GM23338 (cell line): ENCODE measurements around the gene MGLL. TPM values are rescaled to one million over a fixed set of nuclear protein-coding genes. Genes with fewer than 3 reads are reported as not detected.

ENCODE experiments used
- ATAC-seq: fragments of 200-7000 bp; cut with Tn5 transposase; 3 replicates; pipeline ENCODE4 v1.9.1; 2020
- DNase-seq: peaks from one replicate; pipeline ENCODE4 v3.0.0-alpha.2; 2015; ENCODE audit warnings: low spot score
- H2AFZ ChIP-seq: fragments of 200-600 bp; sonication (generic); 2 replicates; pipeline ENCODE4 v1.8.0; 2016; ENCODE audit warnings: antibody characterized with exemption, mild to moderate bottlenecking, moderate library complexity
- H3F3A ChIP-seq: fragments of 200-600 bp; sonication (generic); replicated peaks from 2 replicates; pipeline ENCODE4 v1.8.0; 2017; ENCODE audit warnings: antibody characterized with exemption, mixed run types, low read depth
- H3K27ac ChIP-seq: fragments of 200-600 bp; sonication (generic); 2 replicates; pipeline ENCODE4 v1.6.1; 2016; ENCODE audit warnings: low read depth
- H3K27me3 ChIP-seq: fragments of 200-600 bp; sonication (generic); 2 replicates; pipeline ENCODE4 v1.8.0; 2016; ENCODE audit warnings: mild to moderate bottlenecking, mixed run types, moderate library complexity; ENCODE audit not compliant: insufficient read depth
- H3K36me3 ChIP-seq: fragments of 200-600 bp; sonication (generic); 2 replicates; pipeline ENCODE4 v1.8.0; 2016; ENCODE audit warnings: mild to moderate bottlenecking; ENCODE audit not compliant: insufficient read depth
- H3K4me1 ChIP-seq: fragments of 200-600 bp; sonication (generic); 2 replicates; pipeline ENCODE4 v1.8.0; 2016; ENCODE audit warnings: mild to moderate bottlenecking, moderate library complexity; ENCODE audit not compliant: insufficient read depth
- H3K4me2 ChIP-seq: fragments of 200-600 bp; sonication (generic); 2 replicates; pipeline ENCODE4 v1.7.1; 2017; ENCODE audit warnings: mixed run types
- H3K4me3 ChIP-seq: fragments of 200-600 bp; sonication (generic); 2 replicates; pipeline ENCODE4 v1.6.1; 2016; ENCODE audit warnings: mixed run types
- H3K79me2 ChIP-seq: fragments of 200-600 bp; sonication (generic); replicated peaks from 2 replicates; pipeline ENCODE4 v1.8.0; 2017; ENCODE audit warnings: mild to moderate bottlenecking; ENCODE audit not compliant: insufficient read depth
- H3K9me2 ChIP-seq: fragments of 200-600 bp; sonication (generic); 2 replicates; pipeline ENCODE4 v1.8.0; 2017; ENCODE audit not compliant: insufficient read depth
- H4K20me1 ChIP-seq: fragments of 200-600 bp; sonication (generic); replicated peaks from 2 replicates; pipeline ENCODE4 v1.8.0; 2017; ENCODE audit warnings: mild to moderate bottlenecking; ENCODE audit not compliant: insufficient read depth
- H3K27ac Mint-ChIP-seq: 2 replicates; pipeline ENCODE4 v1.8.0; 2020; ENCODE audit warnings: inconsistent platforms, mild to moderate bottlenecking, moderate library complexity, mixed read lengths
- H3K27me3 Mint-ChIP-seq: 3 replicates; pipeline ENCODE4 v1.8.0; 2022; ENCODE audit warnings: low read depth, mild to moderate bottlenecking, moderate library complexity, mixed read lengths, inconsistent platforms; ENCODE audit not compliant: insufficient read depth, poor library complexity
- H3K36me3 Mint-ChIP-seq: 3 replicates; pipeline ENCODE4 v1.8.0; 2021; ENCODE audit warnings: low read depth, mild to moderate bottlenecking, inconsistent platforms, moderate library complexity, mixed read lengths
- H3K4me1 Mint-ChIP-seq: 3 replicates; pipeline ENCODE4 v1.8.0; 2020; ENCODE audit warnings: mild to moderate bottlenecking, inconsistent platforms, mixed read lengths
- H3K4me3 Mint-ChIP-seq: 3 replicates; pipeline ENCODE4 v1.8.0; 2021; ENCODE audit warnings: moderate library complexity, mild to moderate bottlenecking, inconsistent platforms, mixed read lengths
- H3K9me3 Mint-ChIP-seq: 3 replicates; pipeline ENCODE4 v1.8.0; 2020; ENCODE audit warnings: moderate library complexity, mild to moderate bottlenecking, inconsistent platforms, mixed read lengths
- CREB1 ChIP-seq: fragments of 250-450 bp; sonication (Bioruptor Pico); IDR thresholded peaks from 2 replicates; pipeline ENCODE4 v1.5.0; 2020; ENCODE audit warnings: low read depth, mild to moderate bottlenecking, moderate library complexity
- CTCF ChIP-seq, 2 experiments: fragments of 200-600 bp in 1 of 2; sonication (generic) in 1 of 2; conservative IDR thresholded peaks; 2 replicates each; pipeline versions ENCODE4 v1.5.1 to v1.6.1; 2016 to 2017; ENCODE audit warnings: antibody characterized with exemption in 2 of 2, low read depth in 2 of 2, mild to moderate bottlenecking in 2 of 2, moderate library complexity in 1 of 2
- ETS1 ChIP-seq: IDR thresholded peaks from 2 replicates; pipeline ENCODE4 v1.6.1; 2016; ENCODE audit warnings: antibody characterized with exemption
- EZH2 ChIP-seq: fragments of 200-600 bp; sonication (generic); IDR thresholded peaks from one replicate; pipeline ENCODE4 v1.8.0; 2017; ENCODE audit warnings: antibody characterized with exemption, mild to moderate bottlenecking, low read depth; ENCODE audit not compliant: unreplicated experiment
- EZH2phosphoT487 ChIP-seq: fragments of 200-600 bp; sonication (generic); IDR thresholded peaks from one replicate; pipeline ENCODE4 v1.8.1; 2018; ENCODE audit warnings: antibody characterized with exemption; ENCODE audit not compliant: unreplicated experiment
- JUNB ChIP-seq: IDR thresholded peaks from one replicate; pipeline ENCODE4 v1.6.1; 2016; ENCODE audit warnings: antibody characterized with exemption; ENCODE audit not compliant: unreplicated experiment
- NANOG ChIP-seq: IDR thresholded peaks from 2 replicates; pipeline ENCODE4 v1.6.1; 2016; ENCODE audit warnings: antibody characterized with exemption, borderline replicate concordance
- POLR2AphosphoS5 ChIP-seq: IDR thresholded peaks from 2 replicates; pipeline ENCODE4 v1.6.1; 2016; ENCODE audit warnings: antibody characterized with exemption, low read depth
- REST ChIP-seq: IDR thresholded peaks from one replicate; pipeline ENCODE4 v1.6.1; 2018; ENCODE audit warnings: antibody characterized with exemption; ENCODE audit not compliant: unreplicated experiment
- STAT1 ChIP-seq: IDR thresholded peaks from one replicate; pipeline ENCODE4 v1.6.1; 2016; ENCODE audit warnings: antibody characterized with exemption; ENCODE audit not compliant: unreplicated experiment
- ZNF114 ChIP-seq: fragments of 250-450 bp; sonication (Bioruptor Pico); IDR thresholded peaks from 2 replicates; pipeline ENCODE4 v1.5.0; 2020; ENCODE audit warnings: mild to moderate bottlenecking, moderate library complexity
- ZNF331 ChIP-seq: fragments of 250-450 bp; sonication (Bioruptor Pico); IDR thresholded peaks from 2 replicates; pipeline ENCODE4 v1.5.0; 2020; ENCODE audit warnings: low read depth, mild to moderate bottlenecking, moderate library complexity
- ZNF462 ChIP-seq: fragments of 250-450 bp; sonication (Bioruptor Pico); IDR thresholded peaks from 2 replicates; pipeline ENCODE4 v1.5.0; 2020; ENCODE audit warnings: mild to moderate bottlenecking, moderate library complexity
- polyA plus RNA-seq: library from polyadenylated mRNA; unstranded; fragments of >200 nt; fragmentation: Nextera tagmentation; extraction: Ambion mirVana; gene quantifications from 2 replicates; pipeline ENCODE4 v1.2.1, GENCODE V29; 2016
- total RNA-seq: library from RNA; depleted of rRNA; stranded (reverse); fragments of >200 nt; shearing (Covaris generic); gene quantifications from 2 replicates; pipeline ENCODE4 v1.2.3, GENCODE V29; 2014

Gene MGLL
- total and polyA plus RNA-seq, 2 experiments from 2014 or later: 0.71 to 0.83 TPM

GRCh38 chr3:127759826-127760225 is 62.5 kb downstream of the MGLL start:
- no peak overlapping the region for H3K27ac ChIP-seq
- H3K27ac Mint-ChIP-seq: no peak overlapping the region
- no peaks in the 10 kb centered on the region for H3K4me1 ChIP-seq
- H3K9me2 ChIP-seq: no peaks in the 10 kb centered on the region
- H4K20me1 ChIP-seq: no peaks in the 10 kb centered on the region
- no peak for TF ChIP-seq ZNF331 (CRISPR knock-in tag)
- no peak for TF ChIP-seq ZNF462 (CRISPR knock-in tag)
- TF ChIP-seq ZNF114 (CRISPR knock-in tag): no peak
- no peak for TF ChIP-seq JUNB
- no peak for TF ChIP-seq STAT1
- no peak for TF ChIP-seq POLR2AphosphoS5
- no peak for TF ChIP-seq CREB1 (CRISPR knock-in tag)
- TF ChIP-seq ETS1: no peak
- TF ChIP-seq REST: no peak
- no peak for TF ChIP-seq EZH2
- no peak for TF ChIP-seq NANOG
- no peak for TF ChIP-seq EZH2phosphoT487
- no peak for TF ChIP-seq CTCF (conservative IDR thresholded peaks at IDR 0.05; ENCODE audit: low read depth in 2 of 2)
- no peak for DNase-seq
- no peaks in the 10 kb centered on the region for H3F3A ChIP-seq
- no peak overlapping the region for H3K4me3 ChIP-seq
- no peak overlapping the region for H2AFZ ChIP-seq
- H3K36me3 Mint-ChIP-seq: no peaks in the 10 kb centered on the region
- peaks cover 8% of the 10 kb centered on the region for H3K27me3 Mint-ChIP-seq
- H3K4me3 Mint-ChIP-seq: no peak overlapping the region
- ATAC-seq: no peak
- H3K4me2 ChIP-seq: no peak overlapping the region
- no peaks in the 10 kb centered on the region for H3K9me3 Mint-ChIP-seq
- no peaks in the 10 kb centered on the region for H3K79me2 ChIP-seq
- H3K36me3 ChIP-seq: no peaks in the 10 kb centered on the region
- no peaks in the 10 kb centered on the region for H3K27me3 ChIP-seq
- H3K4me1 Mint-ChIP-seq: peaks cover 8% of the 10 kb centered on the region; the same call in 1 of the 3 replicates
